ENCODE data around the gene MAPK10. TPM values are rescaled to one million over a fixed set of nuclear protein-coding genes. Genes with fewer than 3 reads are reported as not detected.

MAPK10 gene
- total and polyA plus RNA-seq, 9 of the 15 experiments (the other 6 are each of a cell fraction or from before 2014, with no cell fraction given): 0.10 to 0.53 (median 0.18) TPM; not detected in 4

DNA sequence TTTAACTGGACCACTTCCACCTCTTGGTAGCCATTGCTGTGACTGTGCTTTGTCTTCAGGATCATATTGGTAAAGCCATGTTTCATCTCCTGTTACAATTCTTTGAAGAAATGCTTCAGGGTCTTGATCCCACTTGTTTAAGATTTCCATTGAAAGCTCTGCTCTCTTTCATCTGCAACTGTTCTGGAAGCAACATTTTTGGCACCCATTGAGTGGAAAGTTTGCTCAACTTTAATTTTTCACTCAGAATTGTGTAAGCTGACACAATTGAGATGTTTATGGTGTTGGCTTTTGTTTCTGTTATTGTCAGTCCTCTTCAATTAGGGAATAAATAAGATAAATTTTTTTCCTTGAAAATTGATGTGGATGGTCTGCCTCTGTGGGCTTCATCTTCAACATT lies 237.4 kb downstream of the MAPK10 start:
- H4K20me1 ChIP-seq (replicated peaks; ENCODE audit: control insufficient read depth, insufficient read depth, low read length): no peaks in the 10 kb centered on the region
- intact Hi-C loops (cut with micrococcal nuclease) (no loop called here), in situ Hi-C loops (cut with MboI) (no loop called here)
- TF ChIP-seq ZNF347 (CRISPR knock-in tag; IDR thresholded peaks at IDR 0.05; ENCODE audit: low read depth) (no peak), HOXB6 (CRISPR knock-in tag; IDR thresholded peaks at IDR 0.05; ENCODE audit: borderline replicate concordance) (no peak), HDAC2 (IDR thresholded peaks at IDR 0.05) (no peak), CREM (IDR thresholded peaks at IDR 0.05; ENCODE audit: low read depth) (no peak), LARP7 (IDR thresholded peaks at IDR 0.05) (no peak), JUNB (CRISPR knock-in tag; conservative IDR thresholded peaks at IDR 0.05) (no peak), MTF1 (CRISPR knock-in tag; IDR thresholded peaks at IDR 0.05; ENCODE audit: borderline replicate concordance) (no peak)
- TF ChIP-seq, protein P1, sequence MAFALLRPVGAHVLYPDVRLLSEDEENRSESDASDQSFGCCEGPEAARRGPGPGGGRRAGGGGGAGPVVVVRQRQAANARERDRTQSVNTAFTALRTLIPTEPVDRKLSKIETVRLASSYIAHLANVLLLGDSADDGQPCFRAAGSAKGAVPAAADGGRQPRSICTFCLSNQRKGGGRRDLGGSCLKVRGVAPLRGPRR (CRISPR knock-in tag; IDR thresholded peaks at IDR 0.05): no peak
- no peak overlapping the region for H3K27ac ChIP-seq (ENCODE audit: extremely low read depth, low read depth, low read length)
- H3K79me2 ChIP-seq (ENCODE audit: control insufficient read depth, insufficient read depth, low read length): no peaks in the 10 kb centered on the region
- CTCF ChIA-PET (ENCODE audit: low intra/inter-chr PET ratio): no interaction called here
- no peak for DNase-seq (ENCODE audit: extremely low read depth in 1 of 4, low spot score in 3 of 4)
- BruUV-seq (replicated peaks): no TSS peak
- POLR2A ChIA-PET: no interaction called here
- H3K9me1 ChIP-seq (ENCODE audit: control insufficient read depth, insufficient read depth, low read length): no peaks in the 10 kb centered on the region
- no peaks in the 10 kb centered on the region for H3K36me3 ChIP-seq (ENCODE audit: control insufficient read depth, insufficient read depth, low read length)
- no peak for FAIRE-seq
- H2AFZ ChIP-seq (ENCODE audit: low read depth, low read length): no peak overlapping the region
- H3K4me3 ChIP-seq: no peak overlapping the region
- no peaks in the 10 kb centered on the region for H3K27me3 ChIP-seq (ENCODE audit: control insufficient read depth in 2 of 2, insufficient read depth in 2 of 2, low read length in 2 of 2)
- no peaks in the 10 kb centered on the region for H3K9me3 ChIP-seq (replicated peaks; ENCODE audit: control insufficient read depth, insufficient read depth, low read depth, low read length)
- no peak for ATAC-seq
- no peak overlapping the region for H3K9ac ChIP-seq (ENCODE audit: insufficient read depth in 1 of 2, low read depth in 2 of 2, low read length in 2 of 2)
- no peaks in the 10 kb centered on the region for H3K4me1 ChIP-seq (replicated peaks in 1 of 2; ENCODE audit: control insufficient read depth in 2 of 2, insufficient read depth in 2 of 2, low read length in 2 of 2)
- H3K4me2 ChIP-seq (ENCODE audit: insufficient read depth, low read length): no peak overlapping the region

- FAIRE-seq: no peak
- Histone ChIP-seq H3K4me3 (no peak overlapping the region), H3K4me2 (ENCODE audit: insufficient read depth, low read length) (no peak overlapping the region), H3K27ac (ENCODE audit: extremely low read depth, low read depth, low read length) (no peak overlapping the region), H3K9me3 (replicated peaks; ENCODE audit: control insufficient read depth, insufficient read depth, low read depth, low read length) (no peaks in the 10 kb centered on the region), H3K9me1 (ENCODE audit: control insufficient read depth, insufficient read depth, low read length) (no peaks in the 10 kb centered on the region), H3K4me1 (replicated peaks in 1 of 2; ENCODE audit: control insufficient read depth in 2 of 2, insufficient read depth in 2 of 2, low read length in 2 of 2) (no peaks in the 10 kb centered on the region), H3K9ac (ENCODE audit: insufficient read depth in 1 of 2, low read depth in 2 of 2, low read length in 2 of 2) (no peak overlapping the region), H3K79me2 (ENCODE audit: control insufficient read depth, insufficient read depth, low read length) (no peaks in the 10 kb centered on the region), H2AFZ (ENCODE audit: low read depth, low read length) (no peak overlapping the region), H3K36me3 (ENCODE audit: control insufficient read depth, insufficient read depth, low read length) (no peaks in the 10 kb centered on the region), H4K20me1 (replicated peaks; ENCODE audit: control insufficient read depth, insufficient read depth, low read length) (no peaks in the 10 kb centered on the region), H3K27me3 (ENCODE audit: control insufficient read depth in 2 of 2, insufficient read depth in 2 of 2, low read length in 2 of 2) (no peaks in the 10 kb centered on the region)
- in situ Hi-C loops (cut with MboI) (no loop called here), intact Hi-C loops (cut with micrococcal nuclease) (no loop called here)
- no peak for DNase-seq (ENCODE audit: extremely low read depth in 1 of 4, low spot score in 3 of 4)
- POLR2A ChIA-PET: no interaction called here
- CTCF ChIA-PET (ENCODE audit: low intra/inter-chr PET ratio): no interaction called here
- ATAC-seq: no peak
- BruUV-seq (replicated peaks): no TSS peak
- TF ChIP-seq SIX5 (IDR thresholded peaks at IDR 0.05; ENCODE audit: borderline replicate concordance in 1 of 2, insufficient read depth in 1 of 2, low read depth in 1 of 2, low read length in 2 of 2) (no peak), STAT5A (IDR thresholded peaks at IDR 0.05; ENCODE audit: borderline replicate concordance, low read length) (no peak), NKRF (IDR thresholded peaks at IDR 0.05; ENCODE audit: borderline replicate concordance) (no peak), ZNF133 (CRISPR knock-in tag; IDR thresholded peaks at IDR 0.05) (no peak), ZNF277 (CRISPR knock-in tag; IDR thresholded peaks at IDR 0.05; ENCODE audit: borderline replicate concordance) (no peak), ZBTB17 (CRISPR knock-in tag; IDR thresholded peaks at IDR 0.05) (no peak)
Measured at GRCh38 chr4:86118711-86119110, 241.1 kb downstream of the MAPK10 start.
